Measurements from ENCODE around the gene GLT8D1. TPM values are rescaled to one million over a fixed set of nuclear protein-coding genes. Genes with fewer than 3 reads are reported as not detected.

GLT8D1 gene
- total and polyA plus RNA-seq, 2 experiments from 2014 or later = 149 to 151 TPM

DNA sequence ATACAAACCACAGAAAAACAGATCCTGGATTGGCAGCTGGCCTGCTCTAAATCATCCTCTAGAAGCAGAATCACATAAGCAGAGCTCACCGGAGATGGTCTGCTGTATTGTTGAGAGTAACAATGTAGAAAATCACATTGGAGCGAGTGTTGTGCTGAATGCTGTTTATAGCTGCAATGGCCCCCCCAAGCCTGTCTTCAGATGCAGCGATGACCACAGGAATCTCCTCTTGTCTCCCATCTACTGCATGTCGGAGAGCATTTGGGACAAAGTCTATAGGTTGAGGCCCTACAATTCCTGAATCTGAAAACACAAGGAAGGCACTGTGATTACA is 8.0 kb downstream of the GLT8D1 start:
- H3K9me3 ChIP-seq (ENCODE audit: low read depth) = no peaks in the 10 kb centered on the region
- H3K79me2 ChIP-seq (ENCODE audit: insufficient read depth) = peaks cover 79% of the 10 kb centered on the region
- 97 to 99% methylated on average over 4 of the region's 4 CpGs for WGBS, 2 experiments (ENCODE audit: low coverage in 1 of 2, low lambda C conversion rate in 2 of 2, missing lambda C conversion rate in 2 of 2)
- H3K4me2 ChIP-seq (ENCODE audit: unreplicated experiment) = no peak overlapping the region
- peaks cover 17% of the 10 kb centered on the region for H3K4me1 ChIP-seq (ENCODE audit: insufficient read depth)
- H3F3A ChIP-seq (ENCODE audit: insufficient read depth) = peaks cover 74% of the 10 kb centered on the region
- no peak overlapping the region for H3K4me3 ChIP-seq
- H3K27me3 ChIP-seq (replicated peaks; ENCODE audit: insufficient read depth) = no peaks in the 10 kb centered on the region
- H2AFZ ChIP-seq = no peak overlapping the region
- no peaks in the 10 kb centered on the region for H4K20me1 ChIP-seq (ENCODE audit: insufficient read depth)
- peaks cover 65% of the 10 kb centered on the region for H3K36me3 ChIP-seq (ENCODE audit: low read depth)
- no peak for DNase-seq
- peak overlapping the region; percentile 41 for H3K27ac ChIP-seq
- TF ChIP-seq EZH2phosphoT487 (IDR thresholded peaks at IDR 0.05; ENCODE audit: insufficient read depth, low read depth) (no peak), EZH2 (IDR thresholded peaks at IDR 0.05; ENCODE audit: insufficient read depth, poor library complexity, severe bottlenecking) (no peak)
- H3K9ac ChIP-seq = no peak overlapping the region
- in situ Hi-C loops (cut with MboI) = no loop called here
- no peaks in the 10 kb centered on the region for H3K9me2 ChIP-seq (ENCODE audit: insufficient read depth)

DNA sequence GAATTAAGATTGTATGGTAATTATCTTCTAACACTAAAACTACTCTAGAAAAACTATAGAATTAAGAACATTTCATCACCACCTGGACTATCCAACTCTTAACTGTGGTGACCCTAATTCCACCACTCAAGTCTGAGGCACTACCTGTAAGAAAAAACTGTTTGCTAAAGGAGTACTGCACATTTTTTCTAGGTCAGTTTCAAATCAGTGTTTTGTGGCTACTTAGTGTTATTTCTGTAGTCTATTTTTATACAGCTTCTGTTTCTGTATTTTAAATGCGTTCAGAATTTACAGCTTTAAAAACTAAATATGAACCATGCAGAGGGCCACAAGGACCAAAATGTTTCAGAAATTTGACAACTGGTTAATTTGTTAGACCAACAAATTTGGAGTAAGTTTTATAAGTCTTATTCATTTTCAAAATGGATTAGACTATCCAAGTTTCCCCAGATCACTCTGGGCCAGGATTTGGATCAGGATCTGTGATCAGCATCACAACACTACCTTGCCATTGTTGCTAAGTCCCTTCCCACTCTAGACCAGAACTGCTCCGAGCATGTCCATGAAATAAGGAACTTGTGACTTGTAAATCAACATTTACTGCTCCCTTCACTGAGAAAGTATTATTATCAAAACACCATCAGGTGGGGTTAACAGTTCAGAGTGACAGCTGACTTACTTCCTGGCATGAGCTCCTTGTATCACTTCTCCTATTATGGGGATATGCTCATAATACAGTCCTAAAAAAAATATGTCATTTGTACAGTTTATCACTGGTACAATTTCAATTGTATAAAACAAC is 8.6 kb downstream of the GLT8D1 start:
- no peak overlapping the region for H3K4me2 ChIP-seq (ENCODE audit: unreplicated experiment)
- no peaks in the 10 kb centered on the region for H3K9me3 ChIP-seq (ENCODE audit: low read depth)
- 55 to 56% methylated on average over 2 of the region's 2 CpGs for WGBS, 2 experiments (ENCODE audit: low coverage in 1 of 2, low lambda C conversion rate in 2 of 2, missing lambda C conversion rate in 2 of 2)
- peaks cover 71% of the 10 kb centered on the region for H3K36me3 ChIP-seq (ENCODE audit: low read depth)
- H3F3A ChIP-seq (ENCODE audit: insufficient read depth) = peaks cover 80% of the 10 kb centered on the region
- no peak overlapping the region for H3K9ac ChIP-seq
- H3K27ac ChIP-seq = peak overlapping the region; percentile 41
- H4K20me1 ChIP-seq (ENCODE audit: insufficient read depth) = no peaks in the 10 kb centered on the region
- no peak for TF ChIP-seq EZH2phosphoT487 (IDR thresholded peaks at IDR 0.05; ENCODE audit: insufficient read depth, low read depth)
- no peak for TF ChIP-seq EZH2 (IDR thresholded peaks at IDR 0.05; ENCODE audit: insufficient read depth, poor library complexity, severe bottlenecking)
- H3K9me2 ChIP-seq (ENCODE audit: insufficient read depth) = no peaks in the 10 kb centered on the region
- DNase-seq = no peak
- H3K27me3 ChIP-seq (replicated peaks; ENCODE audit: insufficient read depth) = no peaks in the 10 kb centered on the region
- H3K4me1 ChIP-seq (ENCODE audit: insufficient read depth) = peaks cover 19% of the 10 kb centered on the region
- H3K79me2 ChIP-seq (ENCODE audit: insufficient read depth) = peaks cover 79% of the 10 kb centered on the region
- H2AFZ ChIP-seq = no peak overlapping the region
- H3K4me3 ChIP-seq = no peak overlapping the region
- in situ Hi-C loops (cut with MboI) = no loop called here

DNA sequence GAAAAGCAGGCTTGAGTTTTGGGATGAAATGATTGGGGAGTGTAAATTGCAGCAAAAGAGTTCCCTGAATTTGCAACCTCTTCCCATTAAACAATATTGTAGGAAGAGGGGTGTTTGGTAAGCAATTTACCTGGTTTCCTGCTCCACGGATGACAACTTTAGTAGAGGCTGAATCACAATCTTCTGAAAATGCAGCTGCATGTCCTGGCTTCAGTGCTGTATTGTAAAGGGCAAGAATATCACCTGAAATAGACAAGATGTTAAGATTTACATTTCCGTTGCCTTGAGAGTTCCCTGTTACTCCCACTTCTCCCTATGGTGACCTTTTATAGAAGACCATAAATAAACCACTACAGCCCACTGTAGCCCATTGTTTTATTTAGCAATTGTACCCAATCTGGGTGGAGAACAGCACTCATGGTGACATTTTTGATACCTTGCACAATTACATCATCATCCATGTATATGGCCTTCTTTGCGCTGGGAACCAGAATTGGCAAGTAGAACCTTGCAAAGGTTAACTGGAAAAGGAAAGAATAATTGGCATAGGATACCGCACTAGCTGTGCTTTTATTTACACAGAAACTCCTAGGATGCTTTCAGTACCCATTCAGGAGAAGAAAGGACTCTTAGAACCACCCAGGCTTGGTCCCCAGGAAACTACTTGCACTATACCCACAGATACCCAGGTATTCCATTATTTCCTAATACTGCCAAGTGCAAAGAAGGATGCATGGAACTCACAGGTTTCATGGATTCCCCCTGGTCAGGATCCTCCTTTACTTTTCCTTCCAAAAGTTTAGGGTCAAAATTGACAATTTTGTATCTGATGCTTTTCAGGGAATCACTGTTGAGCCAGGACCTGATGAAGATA is 9.6 kb downstream of the GLT8D1 start:
- no peak overlapping the region for H3K4me3 ChIP-seq
- H2AFZ ChIP-seq = no peak overlapping the region
- TF ChIP-seq EZH2phosphoT487 (IDR thresholded peaks at IDR 0.05; ENCODE audit: insufficient read depth, low read depth) (no peak), EZH2 (IDR thresholded peaks at IDR 0.05; ENCODE audit: insufficient read depth, poor library complexity, severe bottlenecking) (no peak)
- H3K4me2 ChIP-seq (ENCODE audit: unreplicated experiment) = no peak overlapping the region
- H3K9me3 ChIP-seq (ENCODE audit: low read depth) = no peaks in the 10 kb centered on the region
- peaks cover 81% of the 10 kb centered on the region for H3K36me3 ChIP-seq (ENCODE audit: low read depth)
- 78 to 80% methylated on average over 4 of the region's 4 CpGs for WGBS, 2 experiments (ENCODE audit: low coverage in 1 of 2, low lambda C conversion rate in 2 of 2, missing lambda C conversion rate in 2 of 2)
- in situ Hi-C loops (cut with MboI) = no loop called here
- H3K79me2 ChIP-seq (ENCODE audit: insufficient read depth) = peaks cover 78% of the 10 kb centered on the region
- peak overlapping the region; percentile 41 for H3K27ac ChIP-seq
- peaks cover 19% of the 10 kb centered on the region for H3K4me1 ChIP-seq (ENCODE audit: insufficient read depth)
- no peak overlapping the region for H3K9ac ChIP-seq
- no peaks in the 10 kb centered on the region for H3K27me3 ChIP-seq (replicated peaks; ENCODE audit: insufficient read depth)
- peaks cover 88% of the 10 kb centered on the region for H3F3A ChIP-seq (ENCODE audit: insufficient read depth)
- no peaks in the 10 kb centered on the region for H3K9me2 ChIP-seq (ENCODE audit: insufficient read depth)
- H4K20me1 ChIP-seq (ENCODE audit: insufficient read depth) = no peaks in the 10 kb centered on the region
- no peak for DNase-seq

DNA sequence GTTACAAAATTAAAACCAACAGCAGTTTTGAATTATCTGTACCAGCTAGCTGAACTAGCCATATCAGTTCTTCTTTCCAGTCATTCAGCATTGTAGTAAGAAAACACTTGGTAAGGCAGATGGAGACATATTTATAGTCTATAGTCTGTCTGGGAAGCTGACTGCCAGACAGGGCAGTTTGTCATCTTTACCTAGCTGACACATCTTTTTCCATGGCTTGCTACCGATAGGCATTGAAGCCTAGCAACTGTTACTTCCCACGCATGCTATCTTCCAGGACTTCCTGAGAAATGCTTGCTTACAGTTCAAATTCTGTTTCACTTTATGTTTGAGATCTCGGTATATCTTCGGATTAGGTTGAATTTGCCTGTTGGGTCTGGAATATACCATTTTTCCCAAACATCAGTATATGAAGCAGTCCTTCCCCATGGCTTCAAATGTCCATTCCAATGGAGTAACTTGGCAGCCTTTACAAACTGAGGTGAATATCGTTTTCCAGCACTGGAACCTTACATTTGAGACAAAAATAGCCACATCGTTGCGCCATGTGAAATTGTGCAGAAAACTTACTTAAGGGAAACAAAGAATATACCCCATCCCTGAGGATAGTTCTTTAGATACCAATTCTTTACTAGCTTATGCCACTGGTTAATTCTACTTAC is 10.9 kb downstream of the GLT8D1 start:
- H3K79me2 ChIP-seq (ENCODE audit: insufficient read depth) = peaks cover 78% of the 10 kb centered on the region
- no peak for DNase-seq
- in situ Hi-C loops (cut with MboI) = no loop called here
- H3K36me3 ChIP-seq (ENCODE audit: low read depth) = peaks cover 91% of the 10 kb centered on the region
- no peaks in the 10 kb centered on the region for H3K9me3 ChIP-seq (ENCODE audit: low read depth)
- peaks cover 19% of the 10 kb centered on the region for H3K4me1 ChIP-seq (ENCODE audit: insufficient read depth)
- H4K20me1 ChIP-seq (ENCODE audit: insufficient read depth) = no peaks in the 10 kb centered on the region
- H3K4me2 ChIP-seq (ENCODE audit: unreplicated experiment) = no peak overlapping the region
- peak overlapping the region; percentile 24 for H3K27ac ChIP-seq
- no peak for TF ChIP-seq EZH2phosphoT487 (IDR thresholded peaks at IDR 0.05; ENCODE audit: insufficient read depth, low read depth)
- H3K4me3 ChIP-seq = no peak overlapping the region
- H3K9me2 ChIP-seq (ENCODE audit: insufficient read depth) = no peaks in the 10 kb centered on the region
- H2AFZ ChIP-seq = no peak overlapping the region
- WGBS, 2 experiments (ENCODE audit: low coverage in 1 of 2, low lambda C conversion rate in 2 of 2, missing lambda C conversion rate in 2 of 2) = 67 to 71% methylated on average over 7 of the region's 7 CpGs
- no peak overlapping the region for H3K9ac ChIP-seq
- H3K27me3 ChIP-seq (replicated peaks; ENCODE audit: insufficient read depth) = no peaks in the 10 kb centered on the region
- peaks cover 95% of the 10 kb centered on the region for H3F3A ChIP-seq (ENCODE audit: insufficient read depth)
